HEK293T (cell line): ENCODE data around the gene NTN4.
A peak's percentile ranks its signal among the peaks of the same experiment; 100 is the strongest.

Experiments used
- CTCF ChIA-PET: fragments of 350-600 bp; formaldehyde crosslinking; extraction: SDS; loops from one replicate; lab custom pipeline; 2021; ENCODE audit warnings: antibody characterized with exemption, inconsistent platforms; lab: Yijun Ruan, JAX
- POLR2A ChIA-PET: fragments of 350-600 bp; formaldehyde crosslinking; extraction: SDS; loops from one replicate; lab custom pipeline; 2020; ENCODE audit warnings: antibody characterized with exemption, inconsistent platforms; lab: Yijun Ruan, JAX
- DNase-seq: peaks from one replicate; pipeline ENCODE4 v3.0.0; 2012; ENCODE audit warnings: mixed read lengths; ENCODE audit errors: extremely low spot score
- ARNT ChIP-seq: fragments of 450-650 bp; IDR thresholded peaks from 2 replicates; pipeline ENCODE4 v1.6.1; 2017; ENCODE audit warnings: mild to moderate bottlenecking
- BHLHE40 ChIP-seq: fragments of 450-650 bp; IDR thresholded peaks from 2 replicates; pipeline ENCODE4 v1.6.1; 2016; ENCODE audit warnings: mild to moderate bottlenecking, moderate library complexity, borderline replicate concordance
- CTBP1 ChIP-seq: fragments of 450-650 bp; IDR thresholded peaks from 2 replicates; pipeline ENCODE4 v1.6.1; 2016; ENCODE audit warnings: borderline replicate concordance
- ELF4 ChIP-seq: fragments of 450-650 bp; IDR thresholded peaks from 2 replicates; pipeline ENCODE4 v1.6.1; 2017; ENCODE audit warnings: antibody characterized with exemption
- FOXA1 ChIP-seq: fragments of 450-650 bp; IDR thresholded peaks from 2 replicates; pipeline ENCODE4 v1.6.1; 2016; ENCODE audit warnings: mild to moderate bottlenecking
- FOXK2 ChIP-seq: fragments of 450-650 bp; IDR thresholded peaks from 2 replicates; pipeline ENCODE4 v1.6.1; 2016; ENCODE audit warnings: mild to moderate bottlenecking
- FOXM1 ChIP-seq: fragments of 450-650 bp; IDR thresholded peaks from 2 replicates; pipeline ENCODE4 v1.6.1; 2017; ENCODE audit warnings: mild to moderate bottlenecking, borderline replicate concordance
- HDGF ChIP-seq: fragments of 450-650 bp; IDR thresholded peaks from 2 replicates; pipeline ENCODE4 v1.6.1; 2017; ENCODE audit warnings: antibody characterized with exemption, borderline replicate concordance
- L3MBTL2 ChIP-seq: fragments of 450-650 bp; conservative IDR thresholded peaks from 2 replicates; pipeline ENCODE4 v1.6.1; 2016; ENCODE audit warnings: mild to moderate bottlenecking
- LEF1 ChIP-seq: fragments of 450-650 bp; IDR thresholded peaks from 2 replicates; pipeline ENCODE4 v1.6.1; 2017; ENCODE audit warnings: mild to moderate bottlenecking, borderline replicate concordance
- NFRKB ChIP-seq: fragments of 450-650 bp; IDR thresholded peaks from 2 replicates; pipeline ENCODE4 v1.6.1; 2016; ENCODE audit warnings: mild to moderate bottlenecking, moderate library complexity
- SP1 ChIP-seq: fragments of 450-650 bp; IDR thresholded peaks from 2 replicates; pipeline ENCODE4 v1.6.1; 2017
- SUZ12 ChIP-seq: fragments of 450-650 bp; IDR thresholded peaks from 2 replicates; pipeline ENCODE4 v1.6.1; 2016; ENCODE audit warnings: mild to moderate bottlenecking
- TARDBP ChIP-seq: fragments of 450-650 bp; IDR thresholded peaks from 2 replicates; pipeline ENCODE4 v1.6.1; 2016
- ZNF384 ChIP-seq: fragments of 450-650 bp; IDR thresholded peaks from 2 replicates; pipeline ENCODE4 v1.6.1; 2016
- TF ChIP-seq, protein P1 (sequence below): fragments of 450-650 bp; IDR thresholded peaks from 2 replicates; pipeline ENCODE4 v1.6.1; 2016

The NTN4 gene

GRCh38 chr12:95790033-95790916, at the start of gene NTN4:
Gene NTN4, minus strand, starts transcription at chr12:95790764. Its CDS starts 455 bp downstream, at chr12:95790309.
- DNase-seq, result peak; percentile 48
- no peak for TF ChIP-seq ELF4
- TF ChIP-seq, protein P1, sequence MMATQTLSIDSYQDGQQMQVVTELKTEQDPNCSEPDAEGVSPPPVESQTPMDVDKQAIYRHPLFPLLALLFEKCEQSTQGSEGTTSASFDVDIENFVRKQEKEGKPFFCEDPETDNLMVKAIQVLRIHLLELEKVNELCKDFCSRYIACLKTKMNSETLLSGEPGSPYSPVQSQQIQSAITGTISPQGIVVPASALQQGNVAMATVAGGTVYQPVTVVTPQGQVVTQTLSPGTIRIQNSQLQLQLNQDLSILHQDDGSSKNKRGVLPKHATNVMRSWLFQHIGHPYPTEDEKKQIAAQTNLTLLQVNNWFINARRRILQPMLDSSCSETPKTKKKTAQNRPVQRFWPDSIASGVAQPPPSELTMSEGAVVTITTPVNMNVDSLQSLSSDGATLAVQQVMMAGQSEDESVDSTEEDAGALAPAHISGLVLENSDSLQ, result no peak
- no peak for TF ChIP-seq FOXM1
- TF ChIP-seq CTBP1, result no peak
- no peak for TF ChIP-seq NFRKB
- no peak for TF ChIP-seq FOXK2
- TF ChIP-seq ZNF384, result no peak
- no peak for TF ChIP-seq FOXA1
- TF ChIP-seq ARNT, result no peak
- no peak for TF ChIP-seq L3MBTL2
- CTCF ChIA-PET, result interaction anchor here (1.0 kb wide), 1 partner anchor 23 kb away, joined by 3 read pairs; no protein-coding TSS in a partner anchor
- POLR2A ChIA-PET, result interaction anchor here (1.0 kb wide), 1 partner anchor 27 kb away, joined by 3 read pairs; no protein-coding TSS in a partner anchor

- CTCF ChIA-PET, result no interaction called here
- POLR2A ChIA-PET, result no interaction called here
- no peak for TF ChIP-seq ZNF384
- no peak for TF ChIP-seq HDGF
- no peak for TF ChIP-seq FOXM1
- TF ChIP-seq TARDBP, result no peak
- no peak for TF ChIP-seq LEF1
- TF ChIP-seq, protein P1, result no peak
- TF ChIP-seq ARNT, result no peak
- TF ChIP-seq CTBP1, result no peak
- no peak for TF ChIP-seq FOXK2
- TF ChIP-seq SUZ12, result no peak
- TF ChIP-seq L3MBTL2, result no peak
- DNase-seq, result no peak
These were observed 47.6 kb upstream of the NTN4 start for GRCh38 chr12:95838125-95838524.

- DNase-seq, result no peak
- POLR2A ChIA-PET, result no interaction called here
- TF ChIP-seq NFRKB, result no peak
- TF ChIP-seq LEF1, result no peak
- no peak for TF ChIP-seq HDGF
- no peak for TF ChIP-seq FOXK2
- TF ChIP-seq SP1, result no peak
- TF ChIP-seq ARNT, result no peak
- no peak for TF ChIP-seq CTBP1
- TF ChIP-seq FOXM1, result no peak
- TF ChIP-seq FOXA1, result no peak
- no peak for TF ChIP-seq ZNF384
- TF ChIP-seq TARDBP, result no peak
- no peak for TF ChIP-seq BHLHE40
- TF ChIP-seq ELF4, result no peak
- no peak for TF ChIP-seq SUZ12
- no peak for TF ChIP-seq L3MBTL2
- TF ChIP-seq, protein P1, result no peak
- CTCF ChIA-PET, result no interaction called here
These were observed 46.9 kb upstream of the NTN4 start for GRCh38 chr12:95837240-95838038.

DNA sequence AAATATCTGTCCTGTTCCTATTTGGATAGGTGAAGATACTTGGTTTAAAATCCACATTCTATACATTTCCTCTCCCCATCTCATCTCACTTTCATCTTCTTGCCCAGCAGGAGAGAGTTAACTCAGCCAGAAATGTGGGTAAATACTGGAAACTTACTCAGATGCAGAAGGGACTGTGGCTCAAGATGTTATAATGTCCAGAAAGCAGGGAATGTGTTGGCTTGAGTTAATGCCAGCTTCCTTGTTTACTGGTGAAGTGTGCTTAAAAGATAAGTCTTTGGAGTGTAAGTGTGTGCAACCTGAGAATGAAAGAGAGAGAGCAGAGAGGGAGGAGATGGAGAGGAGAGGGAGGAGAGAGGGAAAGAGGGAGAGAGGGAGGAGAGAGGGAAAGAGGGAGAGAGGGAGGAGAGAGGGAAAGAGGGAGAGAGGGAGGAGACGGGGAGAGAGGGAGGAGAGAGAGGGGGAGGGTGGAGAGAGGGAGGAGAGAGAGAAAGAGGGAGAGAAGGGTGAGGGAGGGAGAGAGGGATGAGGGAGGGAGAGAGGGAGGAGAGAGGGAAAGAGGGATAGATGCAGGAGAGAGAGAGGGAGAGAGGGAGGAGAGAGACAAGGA, 46.2 kb upstream of the NTN4 start:
- DNase-seq, result no peak
- CTCF ChIA-PET, result no interaction called here
- POLR2A ChIA-PET, result no interaction called here
- TF ChIP-seq L3MBTL2 (no peak), NFRKB (no peak), CTBP1 (no peak), SUZ12 (no peak), FOXA1 (no peak), ARNT (no peak), SP1 (no peak), LEF1 (no peak), TARDBP (no peak)
- TF ChIP-seq, protein P1, result no peak

DNA sequence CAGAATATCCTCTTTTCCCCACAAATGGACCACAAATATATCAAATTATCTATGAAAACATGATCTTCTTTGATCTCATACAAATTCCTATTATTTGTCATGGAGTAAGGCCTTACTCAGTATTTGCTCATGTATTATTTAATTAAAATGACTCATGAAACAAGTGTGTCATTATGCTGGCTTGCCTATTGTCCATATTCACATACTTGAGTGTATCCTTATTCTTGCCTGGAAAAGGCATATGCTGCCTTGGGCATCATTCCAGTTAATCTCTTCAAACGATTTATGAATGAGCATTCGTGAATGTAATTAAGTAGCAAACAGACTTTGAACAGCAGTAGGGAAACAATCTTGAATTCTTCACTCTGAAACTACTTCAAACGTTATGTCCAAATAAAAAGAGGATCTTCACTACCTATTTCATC, 45.6 kb upstream of the NTN4 start:
- DNase-seq, result no peak
- CTCF ChIA-PET, result no interaction called here
- no peak for TF ChIP-seq CTBP1

More for the DNA sequence above, 45.6 kb upstream of the NTN4 start:
- POLR2A ChIA-PET, result no interaction called here
